ENCODE measurements around the gene SPDEF.

DNA sequence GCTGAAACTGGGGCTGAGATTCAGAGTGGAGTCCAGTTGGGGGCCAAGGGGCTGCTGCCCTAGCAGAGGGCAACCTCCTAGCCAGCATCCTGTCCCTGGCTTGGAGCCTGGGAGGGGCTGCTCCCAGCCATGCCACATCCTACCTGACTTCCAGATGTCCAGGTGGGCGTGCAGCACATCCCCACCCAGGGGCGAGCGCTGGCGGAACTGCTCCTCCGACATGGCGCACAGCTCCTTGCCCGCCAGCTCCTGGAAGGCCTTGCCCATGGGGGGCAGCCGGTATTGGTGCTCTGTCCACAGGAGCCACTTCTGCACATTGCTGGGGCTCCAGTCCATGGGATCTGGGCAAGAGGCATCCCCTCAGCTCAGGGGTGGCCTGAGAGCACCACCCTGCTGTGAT lies 15.3 kb downstream of the SPDEF start:
- TF ChIP-seq CTCF (conservative IDR thresholded peaks at IDR 0.05; ENCODE audit: low read length) (no peak), EZH2phosphoT487 (IDR thresholded peaks at IDR 0.05; ENCODE audit: borderline replicate concordance, low read depth, low read length) (no peak)
